ENCODE results near the gene BCL7B.
"Not testable (repeated sequence)": the region's sequence is repeated elsewhere in the genome, so short reads cannot be mapped to it uniquely, and the experiment has no call there.

BCL7B gene

GRCh38 chr7:73557397-73558257 is at the start of gene BCL7B:
Gene BCL7B, minus strand, starts transcription at chr7:73557690. Its CDS starts 112 bp downstream, at chr7:73557578.
- DNase-seq = peak; percentile 82

GRCh38 chr7:73605601-73606220 is 48.2 kb upstream of the BCL7B start:
- DNase-seq = no peak

- no peak for DNase-seq
Measured at GRCh38 chr7:73602721-73603651, 45.5 kb upstream of the BCL7B start.

GRCh38 chr7:73599916-73600315 is 42.4 kb upstream of the BCL7B start:
- no peak for DNase-seq

DNA sequence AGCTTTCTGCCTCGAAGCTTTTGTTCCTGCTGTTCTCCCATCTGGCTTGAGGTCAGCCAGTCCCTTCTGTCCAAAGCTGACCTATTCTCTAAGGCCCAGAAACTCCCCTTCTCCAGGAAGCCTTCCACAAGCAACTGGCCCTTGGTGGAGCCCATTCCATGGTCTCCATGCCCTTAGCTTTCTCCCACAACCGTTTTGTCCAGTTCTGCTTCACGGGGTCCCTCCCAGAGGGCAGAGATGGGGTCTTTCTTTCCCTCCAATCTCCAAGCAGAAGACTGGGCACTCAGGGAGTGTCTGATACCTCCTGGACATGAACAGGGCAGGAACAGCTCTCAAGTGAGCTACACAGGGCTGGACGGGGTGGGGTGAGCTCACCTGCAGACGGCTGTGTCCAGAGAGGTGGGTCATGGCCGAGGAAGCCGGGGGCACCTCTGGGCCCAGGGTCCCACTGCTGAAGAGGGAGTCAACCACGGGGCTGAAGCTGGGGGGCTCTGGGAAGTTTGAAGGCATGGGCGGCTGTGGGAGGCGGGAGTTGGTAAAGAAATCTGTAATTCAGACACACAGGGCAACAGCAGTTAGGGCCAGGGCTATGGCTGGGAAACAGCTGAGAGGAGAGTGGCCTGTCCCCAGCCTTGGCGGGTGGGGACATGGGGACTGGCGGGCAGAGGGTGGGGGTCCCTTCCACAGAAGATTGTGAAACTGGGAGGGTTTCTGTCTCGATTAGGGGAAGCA is 41.8 kb upstream of the BCL7B start:
- no peak for DNase-seq

DNA sequence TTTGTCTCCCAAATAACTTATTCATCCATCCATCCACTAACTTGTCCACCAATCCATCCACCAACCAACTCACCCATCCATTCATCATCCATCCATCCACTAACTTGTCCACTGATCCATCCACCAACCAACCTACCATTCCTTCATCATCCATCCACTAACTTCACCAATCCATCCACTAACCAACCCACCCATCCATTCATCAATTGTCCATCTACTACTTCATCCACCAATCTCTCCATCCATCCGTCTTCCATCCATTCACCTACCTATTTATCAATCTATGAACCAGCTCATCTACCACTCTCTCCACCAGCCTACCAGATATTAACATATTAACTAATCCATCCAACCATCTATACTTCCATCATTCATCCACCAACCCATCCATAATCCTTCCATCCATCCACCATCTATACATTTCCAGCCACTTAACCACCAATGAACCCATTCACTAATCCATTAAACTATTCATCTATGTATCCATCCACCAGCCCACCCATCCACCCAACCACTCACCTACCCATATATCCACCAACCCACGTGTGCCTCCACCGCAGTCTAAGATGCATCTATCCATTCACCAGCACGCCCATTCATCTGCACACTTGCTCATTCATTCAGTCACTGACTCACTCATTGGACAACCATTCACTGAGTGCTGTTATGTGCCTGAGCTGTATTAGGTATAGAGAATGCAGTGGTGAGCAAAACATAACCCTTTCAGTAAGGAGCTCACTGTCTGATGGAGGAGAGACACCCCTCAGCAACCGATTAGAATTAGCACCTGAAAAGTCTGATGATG is 40.7 kb upstream of the BCL7B start:
- no peak for DNase-seq

DNA sequence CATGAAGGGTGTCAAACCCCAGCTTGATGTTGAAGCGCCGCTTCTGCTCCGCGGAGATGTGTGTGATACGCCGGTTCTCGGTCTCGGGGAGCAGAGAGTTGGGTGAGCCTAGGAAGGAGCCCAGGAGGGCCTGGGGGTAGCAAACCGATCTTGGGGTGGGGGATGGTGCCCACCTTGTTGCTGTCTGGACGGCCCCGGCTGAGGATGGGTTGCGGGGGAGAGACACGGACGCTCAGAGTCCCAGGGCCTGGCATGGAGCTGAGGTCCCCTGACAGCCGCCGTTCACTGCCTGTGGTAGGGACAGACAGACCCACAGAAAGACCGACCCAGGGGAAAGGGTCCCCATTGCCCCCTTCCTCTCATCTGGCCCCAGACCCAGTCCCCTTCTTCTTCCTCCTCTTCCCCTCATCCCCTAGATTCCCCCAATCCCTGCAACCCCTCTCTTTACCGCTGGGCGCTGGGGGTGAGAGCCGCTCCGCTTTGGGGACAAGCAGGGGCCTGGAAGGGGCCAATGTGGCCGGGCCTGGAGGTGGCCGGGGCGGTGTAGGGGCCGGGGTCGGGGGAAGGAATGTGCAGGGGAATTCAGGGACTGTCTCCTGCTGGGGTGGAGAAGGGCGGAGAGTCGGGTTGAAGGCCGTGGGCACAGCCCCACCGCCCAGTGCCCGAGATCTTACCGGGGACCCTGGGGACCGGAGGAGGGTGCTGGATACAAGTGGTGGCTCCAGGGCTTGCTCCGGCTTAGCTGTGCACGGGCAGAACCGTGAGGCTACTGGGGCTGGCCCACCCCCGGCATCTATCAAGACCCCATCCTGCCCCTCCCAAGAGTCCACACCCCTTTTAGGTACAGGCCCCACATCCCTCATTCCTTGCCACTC is 38.9 kb upstream of the BCL7B start:
- DNase-seq = no peak

- no peak for DNase-seq
Measured at GRCh38 chr7:73595358-73595757, 37.9 kb upstream of the BCL7B start.

DNA sequence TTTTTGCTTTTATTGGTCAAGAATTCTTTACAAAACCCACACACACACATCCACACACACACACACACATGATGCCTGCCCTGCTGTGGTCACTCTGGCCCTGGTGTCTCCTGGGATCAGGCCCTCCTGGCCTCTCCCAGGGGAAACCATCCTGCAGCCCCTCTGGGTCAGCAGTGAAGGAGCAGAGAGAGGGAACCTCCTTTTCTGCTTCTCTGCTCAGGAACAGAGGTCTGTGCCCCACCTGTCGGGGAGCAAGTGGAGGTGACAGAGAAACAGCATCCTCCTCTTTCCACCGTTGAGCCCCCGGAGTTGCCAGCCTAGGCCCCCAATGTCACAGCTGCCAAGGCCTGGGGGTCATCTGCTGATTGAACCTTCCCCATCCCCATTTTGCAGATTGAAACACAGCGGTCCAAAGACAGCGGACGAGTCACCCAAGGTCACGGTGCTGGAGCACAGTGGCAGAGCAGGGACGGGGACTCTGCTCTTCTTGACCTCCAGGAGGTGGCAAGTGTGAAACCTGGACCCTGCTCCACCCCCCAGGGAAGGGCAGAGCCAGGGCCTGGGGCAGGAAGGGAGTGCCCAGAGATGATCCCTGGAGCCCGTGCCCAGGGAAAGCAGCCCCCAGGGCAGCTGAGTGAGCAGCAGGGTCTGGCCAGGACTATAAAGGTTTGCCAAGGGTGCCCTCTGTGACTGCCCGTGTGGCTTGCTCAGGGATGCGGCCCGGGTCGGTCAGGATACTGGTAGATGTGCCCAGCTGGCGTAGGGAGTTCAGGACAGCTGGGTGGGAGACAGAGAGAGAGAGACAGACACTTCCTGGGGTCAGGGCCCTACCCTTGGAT is 35.9 kb upstream of the BCL7B start:
- DNase-seq = no peak

GRCh38 chr7:73586911-73587310 is 29.4 kb upstream of the BCL7B start:
- no peak for DNase-seq

DNA sequence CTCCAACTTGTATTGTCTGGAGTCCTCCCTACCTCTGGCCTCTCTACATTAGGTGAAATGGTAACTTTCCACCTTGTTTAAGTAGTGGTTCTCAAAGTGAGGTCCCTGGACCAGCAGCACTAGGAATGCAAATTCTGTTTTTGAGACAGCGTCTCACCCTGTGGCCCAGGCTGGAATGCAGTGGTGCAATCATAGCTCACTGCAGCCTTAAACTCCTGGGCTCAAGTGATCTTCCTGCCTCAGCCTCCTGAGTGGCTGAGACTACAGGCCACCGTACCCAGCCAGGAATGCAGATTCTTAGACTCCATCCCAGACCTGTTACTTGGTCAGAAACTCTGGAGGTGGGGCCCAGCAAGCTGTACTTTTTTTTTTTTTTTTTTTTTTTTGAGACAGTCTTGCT is 27.7 kb upstream of the BCL7B start:
- DNase-seq = no peak

DNA sequence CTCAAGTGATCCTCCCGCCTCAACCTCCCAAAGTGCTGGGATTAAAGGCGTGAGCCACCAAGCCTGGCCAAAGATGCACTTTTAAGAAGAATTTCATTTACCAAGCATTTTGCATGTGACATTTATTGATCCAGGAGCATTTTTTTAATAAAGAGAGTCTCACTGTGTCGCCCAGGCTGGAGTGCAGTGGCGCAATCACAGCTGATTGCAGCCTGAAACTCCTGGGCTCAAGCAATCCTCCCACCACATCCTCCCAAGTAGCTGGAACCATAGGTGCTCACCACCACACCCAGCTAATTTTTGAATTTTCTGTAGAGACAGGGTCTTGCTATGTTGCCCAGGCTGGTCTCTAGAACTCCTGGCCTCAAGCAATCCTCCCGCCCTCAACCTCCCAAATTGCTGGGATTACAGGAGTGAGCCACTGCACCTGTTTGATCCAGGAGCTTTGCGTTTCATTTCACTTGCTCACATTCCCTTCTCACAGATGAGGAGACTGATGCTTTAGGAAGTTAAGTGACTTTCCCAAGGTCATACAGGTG is 25.2 kb upstream of the BCL7B start:
- no peak for DNase-seq

- not testable (repeated sequence) for DNase-seq
Measured at GRCh38 chr7:73581006-73581405, 23.5 kb upstream of the BCL7B start.

DNA sequence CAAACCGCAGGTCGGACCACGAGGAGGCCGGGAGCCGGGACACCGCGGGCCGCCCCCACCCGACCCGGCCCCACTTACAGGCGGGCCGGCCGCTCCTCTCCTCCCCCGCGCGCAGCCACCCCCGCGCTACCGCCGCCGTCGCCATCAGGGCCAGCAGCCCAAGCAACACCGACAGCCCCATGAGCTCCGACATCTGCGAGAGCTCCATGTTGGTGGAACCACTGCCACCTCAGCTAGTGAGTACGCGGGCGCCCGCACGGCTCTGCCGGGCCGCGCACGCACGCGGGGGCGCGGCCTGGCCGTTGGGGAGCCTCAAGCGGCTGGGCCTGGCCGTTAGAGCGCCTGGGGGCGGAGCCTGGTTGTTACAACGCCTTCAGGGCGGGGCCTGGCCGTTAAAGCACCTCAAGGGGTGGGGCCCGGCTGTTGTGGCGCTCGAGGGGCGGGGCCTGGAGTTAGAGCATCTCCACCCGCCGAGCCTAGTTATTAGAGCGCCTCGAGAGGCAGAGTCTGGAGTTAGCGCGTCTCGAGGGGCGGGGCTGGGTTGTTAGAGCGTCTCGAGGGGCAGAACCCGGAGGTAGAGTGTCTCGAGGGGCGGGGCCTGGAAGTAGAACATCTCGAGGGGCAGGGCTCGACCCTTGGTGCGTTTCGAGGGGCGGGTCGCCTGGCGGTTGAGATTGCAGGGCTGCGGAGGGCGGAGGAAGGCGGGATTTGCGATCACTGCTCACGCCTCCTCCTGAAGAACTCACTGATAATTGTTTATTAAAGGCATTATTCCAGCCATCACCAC is 21.0 kb upstream of the BCL7B start, which contains the start of gene TBL2:
Gene TBL2 (minus strand): TSS at position 238 of the 787 bp plus-strand sequence. CDS start 30 bp downstream, at position 208.
- DNase-seq = peak; percentile 99

DNA sequence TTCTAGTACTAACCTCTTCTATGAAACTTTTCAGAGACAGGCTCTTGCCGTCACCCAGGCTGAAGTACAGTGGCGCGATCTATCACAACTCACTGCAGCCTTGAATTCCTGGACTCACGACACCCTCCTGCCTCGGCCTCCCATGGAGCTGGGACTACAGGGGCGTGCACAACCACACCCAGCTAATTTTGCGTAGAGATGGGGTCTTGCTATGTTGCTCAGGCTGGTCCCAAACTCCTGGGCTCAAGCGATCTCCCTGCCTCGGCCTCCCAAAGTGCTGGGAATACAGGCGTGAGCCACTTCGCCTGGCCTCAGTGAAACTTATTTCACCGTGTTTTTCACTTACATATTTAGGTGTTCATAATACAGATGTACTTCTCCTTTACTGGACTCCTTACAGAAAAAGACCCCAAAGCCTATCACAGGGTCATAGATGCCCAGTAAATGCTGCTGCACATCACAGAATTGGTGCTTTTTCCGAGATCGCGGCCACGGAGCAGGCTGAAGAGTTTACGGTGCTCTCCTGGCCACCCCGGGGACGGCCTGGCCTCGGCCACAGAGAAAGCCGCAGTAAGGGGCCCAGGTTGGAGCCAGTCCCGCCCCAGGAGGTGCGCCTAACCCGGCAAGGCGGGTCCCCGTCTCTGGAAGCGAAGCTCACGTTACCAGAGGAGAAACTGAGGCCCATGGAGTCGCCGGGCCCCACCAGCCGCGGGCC is 20.3 kb upstream of the BCL7B start:
- no peak for DNase-seq

- DNase-seq = no peak
Measured at GRCh38 chr7:73573791-73574190, 16.3 kb upstream of the BCL7B start.

DNA sequence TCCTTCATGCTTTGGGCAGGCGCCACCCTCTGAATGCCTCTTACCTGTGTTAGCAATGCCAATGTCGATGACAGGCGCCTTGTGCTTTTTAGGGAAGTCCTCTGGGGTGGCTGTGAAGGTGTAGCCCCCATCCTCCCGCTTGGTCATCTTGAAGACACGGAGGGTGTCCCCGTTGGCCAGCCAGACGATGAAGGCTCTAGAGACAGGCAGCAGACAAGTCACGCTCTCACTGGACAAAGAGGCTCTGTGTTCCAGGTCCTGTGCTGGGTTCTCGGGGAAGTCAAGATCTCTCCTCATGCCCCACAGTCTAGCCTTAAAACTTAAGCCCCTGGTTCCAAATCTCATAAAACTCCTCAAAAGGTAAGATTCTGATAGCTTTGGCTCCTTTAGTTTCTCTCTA is 15.8 kb upstream of the BCL7B start:
- DNase-seq = no peak

DNA sequence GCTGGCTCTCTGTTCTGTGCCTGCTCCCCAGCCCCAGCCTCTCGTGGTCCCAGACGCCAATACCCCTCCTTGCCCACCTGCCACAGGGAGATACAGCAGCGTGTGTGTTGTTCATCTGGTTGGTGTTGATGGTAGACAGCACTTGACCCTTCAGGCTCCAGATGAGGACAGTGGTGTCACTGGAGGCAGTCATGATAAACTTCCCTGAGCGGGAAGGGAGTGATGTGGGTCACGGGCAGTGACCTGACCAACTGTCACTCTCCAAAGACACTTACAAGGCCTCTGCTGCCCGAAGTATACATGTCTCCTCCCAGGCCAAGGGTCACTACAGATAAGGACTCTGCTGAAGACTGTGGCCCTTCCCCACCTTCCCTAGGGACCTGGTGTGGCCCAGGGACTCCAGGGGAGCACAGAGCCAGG is 15.3 kb upstream of the BCL7B start:
- no peak for DNase-seq

All from activated CD4-positive, alpha-beta T cell treated with anti-CD3 and anti-CD28 coated beads, Interleukin-2, Interleukin-6, amounts not matched to agents 100 ng/mL and 50 ng/mL, durations not matched to agents 16 hours and 8 hours (primary cell).